Measurements from ENCODE around the gene RAET1G.
"Not testable (repeated sequence)": the region's sequence is repeated elsewhere in the genome, so short reads cannot be mapped to it uniquely, and the experiment has no call there.

DNA sequence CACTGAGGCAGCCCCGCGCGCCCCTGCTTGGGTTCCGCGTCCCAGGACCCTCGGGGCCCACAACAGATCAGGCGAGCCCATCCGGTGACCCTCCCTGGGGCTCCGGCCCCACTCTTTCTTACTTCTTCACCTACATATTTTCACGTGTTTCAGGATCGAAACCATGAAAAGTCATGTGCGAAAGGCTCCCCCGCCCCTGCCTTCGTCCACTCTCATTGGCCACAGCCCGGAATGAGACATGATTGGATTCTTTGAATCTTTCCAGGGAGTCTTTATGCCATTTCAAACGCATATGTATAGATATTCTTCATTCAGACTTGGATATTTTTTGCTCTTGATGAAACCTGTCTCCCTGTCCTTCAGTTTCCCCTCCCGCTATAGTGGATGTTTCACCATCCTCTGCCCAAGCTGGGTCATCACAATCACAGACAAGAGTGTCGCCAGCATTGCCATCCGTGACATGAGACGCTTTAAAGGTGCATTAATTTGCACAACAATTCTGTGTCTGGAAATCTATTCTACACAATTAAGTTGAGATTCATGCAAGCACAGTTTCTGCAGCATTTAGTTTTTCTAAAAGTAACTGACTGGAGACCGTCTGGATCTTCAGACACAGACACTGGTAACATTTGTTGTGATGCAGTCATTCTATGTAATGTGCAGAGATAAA lies 32.2 kb upstream of the RAET1G start:
- TF ChIP-seq SUZ12 (IDR thresholded peaks at IDR 0.05; ENCODE audit: extremely low read depth, insufficient read depth, insufficient read length); YY1 (IDR thresholded peaks at IDR 0.05; ENCODE audit: insufficient read depth, insufficient read length): not testable (repeated sequence)
